Right lobe of liver (tissue), 4 donors: ENCODE measurements around the gene CHMP1A.

Source experiments
- CTCF ChIP-seq, 4 donors: fragments of 200-600 bp in 3 of 4; fragments of 450-650 bp in 1 of 4; IDR thresholded peaks; one replicate each; pipeline versions ENCODE4 v1.5.1 to v1.8.0; 2016 to 2022; ENCODE audit warnings: antibody characterized with exemption in 4 of 4, mild to moderate bottlenecking in 2 of 4
- POLR2A ChIP-seq: fragments of 450-650 bp; IDR thresholded peaks from one replicate; pipeline ENCODE4 v1.6.1; 2017; ENCODE audit warnings: antibody characterized with exemption, mild to moderate bottlenecking
- donor health status: DM: no; HTN: no; CAD: no.
- donor health status: DM: no; HTN: no; CAD: no.
- donor health status: DM: no; HTN: yes; CAD: no.

- TF ChIP-seq CTCF (IDR thresholded peaks at IDR 0.05) (no peak), POLR2A (no peak)
These were observed 50.1 kb downstream of the CHMP1A start for GRCh38 chr16:89607453-89607852.
